PC-9 (cell line): ENCODE results near the gene NOS1AP. TPM values are rescaled to one million over a fixed set of nuclear protein-coding genes. Genes with fewer than 3 reads are reported as not detected.

Experiments used
- BruUV-seq: library from RNA; stranded (reverse); fragments of 400-500 nt; replicated peaks from 2 replicates; lab custom pipeline; 2021; lab: Mats Ljungman, UMichigan
- CTCF ChIA-PET: fragments of 300-600 bp; sonication (Branson Sonifier 250); formaldehyde crosslinking; loops from one replicate; lab custom pipeline; 2022; ENCODE audit warnings: antibody characterized with exemption; lab: Charles Lee
- POLR2A ChIA-PET: fragments of 300-600 bp; sonication (Branson Sonifier 250); formaldehyde crosslinking; loops from one replicate; lab custom pipeline; 2022; ENCODE audit warnings: antibody characterized with exemption; ENCODE audit not compliant: unreplicated experiment; lab: Charles Lee
- DNase-seq, 2 experiments: peaks; one replicate each; pipeline versions ENCODE4 v3.0.0 to v3.0.0-alpha.2; 2015 to 2022; ENCODE audit warnings: mixed read lengths in 1 of 2
- H2AFZ ChIP-seq: fragments of 200-600 bp; sonication (generic); 2 replicates; pipeline ENCODE4 v1.8.1; 2017; ENCODE audit warnings: antibody characterized with exemption
- H3F3A ChIP-seq: fragments of 200-600 bp; sonication (generic); 2 replicates; pipeline ENCODE4 v1.8.1; 2017; ENCODE audit warnings: antibody characterized with exemption, mild to moderate bottlenecking, low read depth; ENCODE audit not compliant: insufficient read depth
- H3K27ac ChIP-seq: fragments of 200-600 bp; sonication (generic); 2 replicates; pipeline ENCODE4 v1.6.1; 2016; ENCODE audit warnings: mixed run types
- H3K27me3 ChIP-seq: fragments of 200-600 bp; sonication (generic); 2 replicates; pipeline ENCODE4 v1.6.1; 2016; ENCODE audit warnings: low read depth, mixed run types; ENCODE audit not compliant: insufficient read depth
- H3K36me3 ChIP-seq: fragments of 200-600 bp; sonication (generic); 2 replicates; pipeline ENCODE4 v1.6.1; 2016; ENCODE audit warnings: low read depth, mixed run types
- H3K4me1 ChIP-seq: fragments of 200-600 bp; sonication (generic); replicated peaks from 2 replicates; pipeline ENCODE4 v1.6.1; 2016; ENCODE audit warnings: mixed run types; ENCODE audit not compliant: insufficient read depth
- H3K4me2 ChIP-seq: fragments of 200-600 bp; sonication (generic); 2 replicates; pipeline ENCODE4 v1.6.1; 2017; ENCODE audit warnings: mixed run types
- H3K4me3 ChIP-seq: fragments of 200-600 bp; sonication (generic); 2 replicates; pipeline ENCODE4 v1.6.1; 2016; ENCODE audit warnings: mixed run types
- H3K79me2 ChIP-seq: fragments of 200-600 bp; sonication (generic); 2 replicates; pipeline ENCODE4 v1.6.1; 2017; ENCODE audit warnings: low read depth, mixed run types
- H3K9me2 ChIP-seq: fragments of 200-600 bp; sonication (generic); 2 replicates; pipeline ENCODE4 v1.8.1; 2017; ENCODE audit warnings: mild to moderate bottlenecking; ENCODE audit not compliant: insufficient read depth
- H3K9me3 ChIP-seq: fragments of 200-600 bp; sonication (generic); 2 replicates; pipeline ENCODE4 v1.8.1; 2016; ENCODE audit warnings: low read depth; ENCODE audit not compliant: insufficient read depth
- H4K20me1 ChIP-seq: fragments of 200-600 bp; sonication (generic); 2 replicates; pipeline ENCODE4 v1.8.1; 2017; ENCODE audit not compliant: insufficient read depth
- EZH2 ChIP-seq: fragments of 200-600 bp; sonication (generic); IDR thresholded peaks from 2 replicates; pipeline ENCODE4 v1.8.0; 2017; ENCODE audit warnings: antibody characterized with exemption, low read depth
- intact Hi-C: fragments of 100-400 bp; cut with micrococcal nuclease; formaldehyde crosslinking; loops from one replicate; pipeline ENCODE4 v1.10.0; 2022; ENCODE audit not compliant: unreplicated experiment
- total RNA-seq: library from RNA; stranded (reverse); gene quantifications from 2 replicates; pipeline ENCODE4 v1.2.3, GENCODE V29; 2021
- TF ChIP-seq, protein P1 (sequence below): fragments of 200-600 bp; sonication (generic); conservative IDR thresholded peaks from 2 replicates; pipeline ENCODE4 v1.6.1; 2017; ENCODE audit warnings: mixed run types, antibody characterized with exemption, mild to moderate bottlenecking, moderate library complexity

The NOS1AP gene
- total RNA-seq, 1 experiment from 2014 or later: 9.9 TPM

- H3K36me3 ChIP-seq: peaks cover 9% of the 10 kb centered on the region
- no TSS peak for BruUV-seq
- H4K20me1 ChIP-seq: no peaks in the 10 kb centered on the region; the same call in none of the 2 replicates
- POLR2A ChIA-PET: no interaction called here
- no peaks in the 10 kb centered on the region for H3K9me2 ChIP-seq
- DNase-seq: peak in 1 of 2 experiments; percentile 72
- H3K4me2 ChIP-seq: peak overlapping the region; percentile 40
- CTCF ChIA-PET: no interaction called here
- H3K4me1 ChIP-seq: peaks cover 71% of the 10 kb centered on the region
- no peak overlapping the region for H3K4me3 ChIP-seq
- TF ChIP-seq EZH2: no peak
- TF ChIP-seq, protein P1, sequence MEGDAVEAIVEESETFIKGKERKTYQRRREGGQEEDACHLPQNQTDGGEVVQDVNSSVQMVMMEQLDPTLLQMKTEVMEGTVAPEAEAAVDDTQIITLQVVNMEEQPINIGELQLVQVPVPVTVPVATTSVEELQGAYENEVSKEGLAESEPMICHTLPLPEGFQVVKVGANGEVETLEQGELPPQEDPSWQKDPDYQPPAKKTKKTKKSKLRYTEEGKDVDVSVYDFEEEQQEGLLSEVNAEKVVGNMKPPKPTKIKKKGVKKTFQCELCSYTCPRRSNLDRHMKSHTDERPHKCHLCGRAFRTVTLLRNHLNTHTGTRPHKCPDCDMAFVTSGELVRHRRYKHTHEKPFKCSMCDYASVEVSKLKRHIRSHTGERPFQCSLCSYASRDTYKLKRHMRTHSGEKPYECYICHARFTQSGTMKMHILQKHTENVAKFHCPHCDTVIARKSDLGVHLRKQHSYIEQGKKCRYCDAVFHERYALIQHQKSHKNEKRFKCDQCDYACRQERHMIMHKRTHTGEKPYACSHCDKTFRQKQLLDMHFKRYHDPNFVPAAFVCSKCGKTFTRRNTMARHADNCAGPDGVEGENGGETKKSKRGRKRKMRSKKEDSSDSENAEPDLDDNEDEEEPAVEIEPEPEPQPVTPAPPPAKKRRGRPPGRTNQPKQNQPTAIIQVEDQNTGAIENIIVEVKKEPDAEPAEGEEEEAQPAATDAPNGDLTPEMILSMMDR: no peak
- H2AFZ ChIP-seq: no peak overlapping the region
- H3K27ac ChIP-seq: peak overlapping the region; percentile 28
- H3F3A ChIP-seq: peaks cover 37% of the 10 kb centered on the region; the same call in 1 of the 2 replicates
- intact Hi-C loops: no loop called here
- peaks cover 97% of the 10 kb centered on the region for H3K79me2 ChIP-seq
- H3K9me3 ChIP-seq: peaks cover 8% of the 10 kb centered on the region; the same call in 1 of the 2 replicates
- H3K27me3 ChIP-seq: no peaks in the 10 kb centered on the region
Observed at GRCh38 chr1:162091681-162092524, 22.4 kb downstream of the NOS1AP start.

DNA sequence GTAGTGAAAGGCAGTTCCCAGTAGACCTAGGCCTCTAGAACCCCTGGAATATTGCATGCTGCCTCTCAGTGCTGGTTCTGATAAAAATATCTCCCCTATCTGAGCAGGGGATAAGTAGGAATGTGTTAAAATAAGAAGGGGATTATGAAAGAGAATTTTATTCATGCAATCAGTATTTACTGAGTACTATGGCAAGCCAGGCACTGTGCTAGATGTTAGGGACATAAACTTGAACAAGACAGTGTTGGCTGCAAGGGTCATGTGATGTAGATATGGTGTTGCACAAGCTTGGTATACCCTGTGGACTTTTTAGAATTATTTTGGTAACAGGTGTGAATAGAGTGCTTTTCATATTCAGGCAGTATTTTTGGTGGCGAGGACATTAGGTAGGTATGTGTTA is 23.6 kb downstream of the NOS1AP start:
- H3K4me2 ChIP-seq: 0 out of 2 replicates have a peak overlapping the region, but pooled peaks have one; percentile 40
- peaks cover 27% of the 10 kb centered on the region; the same call in 1 of the 2 replicates for H3F3A ChIP-seq
- ChIA-PET POLR2A (no interaction called here), CTCF (no interaction called here)
- H3K36me3 ChIP-seq: peaks cover 9% of the 10 kb centered on the region
- no peaks in the 10 kb centered on the region for H3K9me2 ChIP-seq
- H3K4me1 ChIP-seq: peaks cover 59% of the 10 kb centered on the region
- no TSS peak for BruUV-seq
- DNase-seq: no peak
- H3K79me2 ChIP-seq: peaks cover 95% of the 10 kb centered on the region
- no peak overlapping the region for H3K4me3 ChIP-seq
- H3K27me3 ChIP-seq: no peaks in the 10 kb centered on the region
- H4K20me1 ChIP-seq: no peaks in the 10 kb centered on the region; the same call in none of the 2 replicates
- TF ChIP-seq, protein P1: no peak
- TF ChIP-seq EZH2: no peak
- H3K27ac ChIP-seq: no peak overlapping the region
- no peak overlapping the region for H2AFZ ChIP-seq
- intact Hi-C loops: no loop called here
- peaks cover 8% of the 10 kb centered on the region; the same call in 1 of the 2 replicates for H3K9me3 ChIP-seq

- POLR2A ChIA-PET: no interaction called here
- CTCF ChIA-PET: no interaction called here
- peak in 1 of 2 experiments; percentile 41 for DNase-seq
- Histone ChIP-seq H3K9me3 (peaks cover 6% of the 10 kb centered on the region; the same call in 1 of the 2 replicates), H3K9me2 (no peaks in the 10 kb centered on the region), H3K4me3 (no peak overlapping the region), H3K4me1 (peaks cover 47% of the 10 kb centered on the region), H3K79me2 (peaks cover 96% of the 10 kb centered on the region), H3K27me3 (no peaks in the 10 kb centered on the region), H4K20me1 (no peaks in the 10 kb centered on the region; the same call in none of the 2 replicates), H2AFZ (no peak overlapping the region), H3K36me3 (peaks cover 12% of the 10 kb centered on the region), H3F3A (peaks cover 23% of the 10 kb centered on the region; the same call in 1 of the 2 replicates), H3K27ac (no peak overlapping the region), H3K4me2 (peak overlapping the region; percentile 2; the same call in 1 of the 2 replicates)
- intact Hi-C loops: no loop called here
- TF ChIP-seq EZH2: no peak
- TF ChIP-seq, protein P1: no peak
- no TSS peak for BruUV-seq
Observed at GRCh38 chr1:162094271-162094670, 24.8 kb downstream of the NOS1AP start.
